Keratinocyte (primary cell): Measurements from ENCODE around the gene RAB8B. TPM values are rescaled to one million over a fixed set of nuclear protein-coding genes. Genes with fewer than 3 reads are reported as not detected.

Experiments
- DNase-seq: peaks from one replicate; pipeline ENCODE4 v3.0.0-alpha.2; 2011; ENCODE audit warnings: low read depth, missing footprints, low spot score
- FAIRE-seq: peaks from 2 replicates; lab custom pipeline; 2011; peaks lifted over from hg19 to GRCh38; lab: Jason Lieb, UNC
- H2AFZ ChIP-seq: 2 replicates; pipeline ENCODE4 v1.6.0; 2012; ENCODE audit warnings: low read length, control low read depth, inconsistent platforms; ENCODE audit not compliant: control insufficient read depth
- H3K27ac ChIP-seq: 2 replicates; pipeline ENCODE4 v1.5.1; 2011; ENCODE audit warnings: low read length; ENCODE audit not compliant: control insufficient read depth, insufficient read depth
- H3K27me3 ChIP-seq: 3 replicates; pipeline ENCODE4 v1.6.0; 2011; ENCODE audit warnings: low read length; ENCODE audit not compliant: control insufficient read depth, insufficient read depth; ENCODE audit errors: extremely low read depth
- H3K36me3 ChIP-seq, 2 experiments: 2 replicates in 1 of 2; 3 replicates in 1 of 2; pipeline ENCODE4 v1.5.1; 2011; ENCODE audit warnings: low read length in 2 of 2, mild to moderate bottlenecking in 1 of 2; ENCODE audit not compliant: control insufficient read depth in 2 of 2, insufficient read depth in 2 of 2; ENCODE audit errors: extremely low read depth in 1 of 2
- H3K4me1 ChIP-seq: 3 replicates; pipeline ENCODE4 v1.5.1; 2011; ENCODE audit warnings: low read length; ENCODE audit not compliant: control insufficient read depth, insufficient read depth; ENCODE audit errors: extremely low read depth
- H3K4me2 ChIP-seq: 3 replicates; pipeline ENCODE4 v1.6.0; 2011; ENCODE audit warnings: low read depth, low read length; ENCODE audit not compliant: control insufficient read depth, insufficient read depth; ENCODE audit errors: extremely low read depth
- H3K4me3 ChIP-seq, 3 experiments: fragments of 200-600 bp in 1 of 3; sonication (generic) in 1 of 3; 2 replicates in 2 of 3; 3 replicates in 1 of 3; pipeline ENCODE4 v1.5.1; 2011 to 2016; ENCODE audit warnings: low read length in 3 of 3, mild to moderate bottlenecking in 3 of 3, control low read depth in 2 of 3, inconsistent platforms in 1 of 3, low read depth in 1 of 3, mixed read lengths in 1 of 3, mixed run types in 1 of 3, moderate library complexity in 1 of 3; ENCODE audit not compliant: control insufficient read depth in 2 of 3, insufficient read depth in 2 of 3; ENCODE audit errors: extremely low read depth in 1 of 3
- H3K79me2 ChIP-seq: 2 replicates; pipeline ENCODE4 v1.6.0; 2012; ENCODE audit warnings: low read length; ENCODE audit not compliant: control insufficient read depth, insufficient read depth
- H3K9ac ChIP-seq: 3 replicates; pipeline ENCODE4 v1.6.0; 2011; ENCODE audit warnings: low read length; ENCODE audit not compliant: control insufficient read depth, insufficient read depth; ENCODE audit errors: extremely low read depth
- H3K9me1 ChIP-seq: 3 replicates; pipeline ENCODE4 v1.6.0; 2011; ENCODE audit warnings: low read length; ENCODE audit not compliant: control insufficient read depth, insufficient read depth; ENCODE audit errors: extremely low read depth
- H3K9me3 ChIP-seq: 2 replicates; pipeline ENCODE4 v1.5.1; 2012; ENCODE audit warnings: low read depth, low read length; ENCODE audit not compliant: control insufficient read depth
- H4K20me1 ChIP-seq: 3 replicates; pipeline ENCODE4 v1.6.0; 2011; ENCODE audit warnings: low read length; ENCODE audit not compliant: control insufficient read depth, insufficient read depth; ENCODE audit errors: extremely low read depth
- CTCF ChIP-seq, 3 experiments: IDR thresholded peaks in 1 of 3; conservative IDR thresholded peaks in 1 of 3; optimal IDR thresholded peaks in 1 of 3; 2 replicates in 2 of 3; 3 replicates in 1 of 3; pipeline versions ENCODE3 to v1.5.1; 2011; ENCODE audit warnings: low read length in 3 of 3, mild to moderate bottlenecking in 3 of 3, moderate library complexity in 2 of 3, control low read depth in 1 of 3, inconsistent platforms in 1 of 3; ENCODE audit not compliant: insufficient read depth in 2 of 3; ENCODE audit errors: extremely low read depth in 1 of 3
- EZH2 ChIP-seq: IDR thresholded peaks from one replicate; pipeline ENCODE4 v1.6.1; 2012; ENCODE audit warnings: inconsistent platforms, mild to moderate bottlenecking, low read length, moderate library complexity
- dilution Hi-C: fragments of 300-500 bp; cut with MboI; formaldehyde crosslinking; loops from one replicate; pipeline ENCODE4 v1.7.0; 2020; ENCODE audit warnings: low sequenced_read_pairs; ENCODE audit not compliant: extremely low pct_ligation_motif_present
- polyA plus RNA-seq, 5 experiments: library from polyadenylated mRNA; depleted of rRNA in 3 of 5; stranded (reverse) in 3 of 5; stranded (forward) in 1 of 5; unstranded in 1 of 5; fragments of >200 nt; gene quantifications; 1 replicate in 1 of 5; 2 replicates in 3 of 5; 3 replicates in 1 of 5; pipeline versions ENCODE4 v1.2.1 to v1.2.3, GENCODE V29; 2011 to 2012; ENCODE audit warnings: missing spikeins in 2 of 5, low read depth in 1 of 5, low replicate concordance in 1 of 5

RAB8B gene
- polyA plus RNA-seq, 1 donor (not counting 4 experiments of a cell fraction or from before 2014, with no cell fraction given) = 31.2 TPM

DNA sequence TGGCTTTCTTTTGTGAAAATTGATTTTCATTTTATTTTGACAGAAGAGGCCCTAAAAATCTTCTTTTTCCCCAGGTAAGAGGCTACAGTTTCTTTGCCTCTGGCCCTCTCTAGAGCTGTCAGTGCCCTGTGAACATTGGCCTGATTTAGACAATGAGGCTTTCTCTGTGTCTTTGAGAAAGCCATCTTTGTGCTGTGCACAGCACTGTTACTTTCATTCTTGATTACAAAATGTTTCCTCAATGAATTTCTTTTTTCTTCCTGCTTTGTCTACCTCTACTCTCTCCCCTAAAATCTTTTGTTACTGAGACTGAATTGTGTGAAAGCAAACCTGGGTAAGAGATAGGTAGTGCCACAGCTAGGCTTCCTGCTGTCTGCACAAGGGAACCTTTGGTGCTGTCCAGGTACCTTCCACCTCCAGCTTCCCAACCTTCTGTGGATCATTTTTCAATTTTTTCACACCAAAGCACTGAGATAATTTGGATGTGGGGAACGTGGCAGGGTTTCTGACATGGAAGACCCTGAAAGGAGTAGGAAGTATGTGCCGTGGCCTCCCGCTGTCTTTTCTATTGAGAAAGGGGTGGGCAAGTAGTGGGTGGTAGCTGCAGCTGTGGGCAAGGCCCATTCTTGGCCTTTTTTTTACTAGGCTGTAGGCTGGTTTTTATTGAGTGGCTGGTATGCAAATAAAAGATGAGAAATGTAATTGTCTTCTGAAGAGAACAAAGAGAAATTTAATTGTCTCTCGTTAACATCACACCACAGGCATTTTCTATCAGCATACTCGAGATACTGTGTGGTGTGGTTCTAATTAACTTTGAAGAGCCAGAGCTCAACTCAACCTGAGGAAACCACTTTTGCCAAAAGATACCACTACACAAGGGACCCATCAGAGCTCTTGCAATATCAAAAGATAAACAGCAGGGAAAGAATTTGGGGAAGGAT lies 21.0 kb downstream of the RAB8B start:
- H2AFZ ChIP-seq = no peak overlapping the region
- dilution Hi-C loops = no loop called here
- FAIRE-seq (no peak), DNase-seq (no peak)
- H3K4me1 ChIP-seq = no peaks in the 10 kb centered on the region
- H3K9me1 ChIP-seq = no peaks in the 10 kb centered on the region
- peaks cover 0 to 2% of the 10 kb centered on the region in 2 experiments for H3K36me3 ChIP-seq
- H4K20me1 ChIP-seq = no peaks in the 10 kb centered on the region
- no peak overlapping the region for H3K4me3 ChIP-seq
- TF ChIP-seq EZH2 (no peak), CTCF (optimal IDR thresholded peaks at IDR 0.05 in 1 of 3, IDR thresholded peaks at IDR 0.05 in 1 of 3, conservative IDR thresholded peaks at IDR 0.05 in 1 of 3; ENCODE audit: extremely low read depth in 1 of 3, insufficient read depth in 2 of 3, low read length in 3 of 3) (no peak)
- H3K27ac ChIP-seq = no peak overlapping the region
- H3K27me3 ChIP-seq = no peaks in the 10 kb centered on the region
- no peak overlapping the region for H3K4me2 ChIP-seq
- H3K9ac ChIP-seq = no peak overlapping the region
- no peaks in the 10 kb centered on the region for H3K9me3 ChIP-seq
- peaks cover 17% of the 10 kb centered on the region for H3K79me2 ChIP-seq

DNA sequence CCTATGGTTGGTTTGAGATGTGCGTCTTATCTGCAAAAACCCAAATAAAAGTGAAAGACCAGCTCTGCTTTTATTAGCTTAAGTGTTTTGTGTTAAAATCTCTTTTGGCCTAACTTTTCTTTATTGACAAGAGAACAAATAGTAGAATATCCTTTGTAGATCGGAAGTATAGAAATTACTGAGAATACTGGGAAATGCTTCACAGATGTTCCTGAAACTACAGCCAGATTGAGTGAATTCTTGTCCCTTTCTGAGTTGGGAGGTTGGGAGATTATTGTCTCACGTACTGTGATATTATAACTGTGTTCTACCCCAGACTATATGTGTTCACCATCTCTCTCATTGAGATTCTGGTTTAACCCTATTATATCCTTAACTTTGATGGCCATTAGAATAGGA lies 21.7 kb downstream of the RAB8B start:
- Histone ChIP-seq H3K79me2 (peaks cover 17% of the 10 kb centered on the region), H3K36me3 (peaks cover 0 to 2% of the 10 kb centered on the region in 2 experiments), H4K20me1 (no peaks in the 10 kb centered on the region), H3K9ac (no peak overlapping the region), H3K27ac (no peak overlapping the region), H3K4me3 (no peak overlapping the region), H3K27me3 (no peaks in the 10 kb centered on the region), H2AFZ (no peak overlapping the region), H3K9me1 (no peaks in the 10 kb centered on the region), H3K9me3 (no peaks in the 10 kb centered on the region), H3K4me2 (no peak overlapping the region), H3K4me1 (no peaks in the 10 kb centered on the region)
- FAIRE-seq = no peak
- TF ChIP-seq CTCF (optimal IDR thresholded peaks at IDR 0.05 in 1 of 3, IDR thresholded peaks at IDR 0.05 in 1 of 3, conservative IDR thresholded peaks at IDR 0.05 in 1 of 3; ENCODE audit: extremely low read depth in 1 of 3, insufficient read depth in 2 of 3, low read length in 3 of 3) (no peak), EZH2 (no peak)
- DNase-seq = no peak
- dilution Hi-C loops = no loop called here
